ENCODE measurements around the gene FMN1. TPM values are rescaled to one million over a fixed set of nuclear protein-coding genes. Genes with fewer than 3 reads are reported as not detected.
A peak's percentile ranks its signal among the peaks of the same experiment; 100 is the strongest.

The FMN1 gene
- polyA plus RNA-seq, 4 donors: 0.54 to 2.1 (median 0.86) TPM

DNA sequence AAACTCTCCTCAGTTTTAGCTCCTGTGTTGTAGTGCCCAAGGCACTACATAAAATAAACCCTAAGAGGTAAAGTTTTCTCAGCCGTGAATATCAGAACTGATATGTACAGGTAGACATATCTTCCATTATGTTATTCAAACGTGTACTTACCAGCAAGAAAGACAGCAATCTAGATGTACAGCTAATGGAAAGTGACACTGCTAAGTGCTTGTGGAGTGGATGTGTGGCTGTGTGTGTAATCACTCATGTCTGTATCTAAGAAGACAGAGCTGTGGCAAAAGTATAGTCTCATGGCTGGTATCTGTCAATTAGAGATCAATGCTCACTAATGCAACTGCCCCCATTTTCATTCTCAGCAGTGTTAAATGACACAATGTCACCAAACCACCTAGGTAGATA lies 101.3 kb downstream of the FMN1 start:
- 73 to 82% (median 80%) methylated on average over 2 of the region's 2 CpGs for WGBS, 3 donors
- Histone ChIP-seq H3K4me3 (ENCODE audit: low read depth in 1 of 3, low read length in 3 of 3) (no peak overlapping the region), H3K9me3 (ENCODE audit: control insufficient read depth in 2 of 2, insufficient read depth in 1 of 2, low read depth in 1 of 2, low read length in 1 of 2) (no peaks in the 10 kb centered on the region), H3K27me3 (ENCODE audit: control insufficient read depth in 3 of 3, insufficient read depth in 3 of 3, low read length in 3 of 3) (no peaks in the 10 kb centered on the region), H3K4me1 (ENCODE audit: control insufficient read depth in 3 of 3, insufficient read depth in 2 of 3, low read depth in 1 of 3, low read length in 2 of 3) (no peaks in the 10 kb centered on the region), H3K27ac (ENCODE audit: low read depth in 1 of 3, low read length in 2 of 3) (no peak overlapping the region), H3K36me3 (ENCODE audit: control insufficient read depth in 3 of 3, insufficient read depth in 2 of 3, low read depth in 1 of 3, low read length in 3 of 3) (no peaks in the 10 kb centered on the region)
- DNase-seq (no peak), FAIRE-seq (no peak)

- DNase-seq: peak in 1 of 2 donors; percentile 22
- no peak overlapping the region for H3K27ac ChIP-seq (ENCODE audit: low read depth in 1 of 3, low read length in 2 of 3)
- FAIRE-seq: no peak
- 42 to 47% (median 44%) methylated on average over 15 of the region's 15 CpGs for WGBS, 3 donors
- H3K4me3 ChIP-seq (ENCODE audit: low read depth in 1 of 3, low read length in 3 of 3): no peak overlapping the region
- H3K36me3 ChIP-seq (ENCODE audit: control insufficient read depth in 3 of 3, insufficient read depth in 2 of 3, low read depth in 1 of 3, low read length in 3 of 3): no peaks in the 10 kb centered on the region
- no peaks in the 10 kb centered on the region for H3K4me1 ChIP-seq (ENCODE audit: control insufficient read depth in 3 of 3, insufficient read depth in 2 of 3, low read depth in 1 of 3, low read length in 2 of 3)
- no peaks in the 10 kb centered on the region for H3K27me3 ChIP-seq (ENCODE audit: control insufficient read depth in 3 of 3, insufficient read depth in 3 of 3, low read length in 3 of 3)
- H3K9me3 ChIP-seq (ENCODE audit: control insufficient read depth in 2 of 2, insufficient read depth in 1 of 2, low read depth in 1 of 2, low read length in 1 of 2): no peaks in the 10 kb centered on the region
Observed at GRCh38 chr15:33091983-33092693, 102.4 kb downstream of the FMN1 start.

DNA sequence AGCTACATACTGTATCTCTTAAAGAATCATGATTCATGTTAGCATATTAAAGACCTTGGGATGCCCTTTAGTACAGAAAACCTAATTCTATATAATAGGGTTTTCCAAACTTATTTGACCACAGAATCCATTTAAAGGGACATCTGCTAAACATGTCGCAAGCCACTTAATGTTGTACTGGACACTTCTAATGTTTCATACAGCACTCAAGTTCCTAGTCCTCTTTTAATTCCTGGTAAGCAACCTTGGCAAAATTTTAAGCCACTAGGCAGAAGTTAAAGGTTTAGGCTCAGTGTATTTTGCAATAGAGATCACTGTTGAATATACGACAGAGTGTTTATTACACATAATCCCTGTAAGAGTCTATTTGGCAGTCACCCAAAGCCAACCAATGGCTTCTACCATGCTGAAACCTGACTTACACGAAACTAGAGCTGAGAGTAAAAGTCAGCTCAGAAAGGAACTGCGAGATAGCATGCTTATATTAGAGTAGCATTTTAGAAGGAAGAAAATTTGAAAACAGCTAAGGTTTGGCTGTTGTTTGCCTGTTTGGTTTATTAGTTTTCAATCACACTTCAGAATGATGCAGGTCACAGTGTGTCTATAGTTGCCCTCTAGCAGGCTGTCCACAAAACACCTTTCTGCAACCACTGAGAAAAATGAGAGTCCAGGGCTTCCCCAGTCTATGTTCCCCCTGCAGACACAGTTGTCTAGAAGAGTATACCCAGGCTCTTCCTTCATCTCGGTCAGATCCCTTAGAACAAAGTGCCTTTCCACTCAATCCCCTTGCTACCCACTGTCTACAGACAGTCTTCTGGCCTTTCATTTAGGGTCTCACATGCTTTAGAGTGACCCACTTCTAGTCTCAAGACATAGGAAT lies 104.4 kb downstream of the FMN1 start:
- Histone ChIP-seq H3K27ac (ENCODE audit: low read depth in 1 of 3, low read length in 2 of 3) (no peak overlapping the region), H3K9me3 (ENCODE audit: control insufficient read depth in 2 of 2, insufficient read depth in 1 of 2, low read depth in 1 of 2, low read length in 1 of 2) (no peaks in the 10 kb centered on the region), H3K4me1 (ENCODE audit: control insufficient read depth in 3 of 3, insufficient read depth in 2 of 3, low read depth in 1 of 3, low read length in 2 of 3) (no peaks in the 10 kb centered on the region), H3K36me3 (ENCODE audit: control insufficient read depth in 3 of 3, insufficient read depth in 2 of 3, low read depth in 1 of 3, low read length in 3 of 3) (no peaks in the 10 kb centered on the region), H3K4me3 (ENCODE audit: low read depth in 1 of 3, low read length in 3 of 3) (no peak overlapping the region), H3K27me3 (ENCODE audit: control insufficient read depth in 3 of 3, insufficient read depth in 3 of 3, low read length in 3 of 3) (no peaks in the 10 kb centered on the region)
- peak; percentile 55 to 64 for DNase-seq
- FAIRE-seq: no peak
- 28 to 44% (median 39%) methylated on average over 5 of the region's 5 CpGs for WGBS, 3 donors

DNA sequence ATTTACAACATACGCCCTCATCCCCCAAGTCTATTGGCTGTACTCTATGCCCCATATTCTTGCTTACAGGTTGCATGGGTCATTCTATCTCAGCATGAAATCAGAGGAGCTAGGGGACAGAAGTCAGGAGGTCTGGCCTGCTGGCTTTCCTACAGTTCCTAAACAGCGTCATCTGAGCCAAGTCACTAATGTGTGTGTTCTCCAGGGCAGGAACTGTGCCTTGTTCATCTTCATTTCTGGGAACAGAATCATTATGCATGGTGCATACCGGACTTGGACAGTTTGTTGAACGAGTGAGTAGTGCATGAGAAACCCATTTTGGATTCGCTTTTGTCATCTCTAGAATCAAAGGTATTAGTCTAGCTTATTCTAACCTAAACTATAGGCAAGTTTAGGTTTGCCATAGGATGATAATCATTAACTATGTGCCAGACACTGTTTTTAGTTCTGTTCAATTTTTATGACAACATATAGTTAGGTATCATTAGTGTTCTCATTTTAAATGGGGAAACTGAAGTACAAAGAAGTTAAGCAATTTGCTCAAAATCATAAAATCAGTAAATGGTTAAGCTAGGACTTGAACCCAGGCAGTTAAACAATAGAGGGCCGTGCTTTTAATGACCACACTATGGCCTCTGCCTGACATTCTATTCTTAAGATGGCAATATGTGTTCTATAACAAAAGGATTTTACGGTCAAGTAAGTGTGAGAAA lies 105.2 kb downstream of the FMN1 start:
- DNase-seq (no peak), FAIRE-seq (no peak)
- Histone ChIP-seq H3K36me3 (ENCODE audit: control insufficient read depth in 3 of 3, insufficient read depth in 2 of 3, low read depth in 1 of 3, low read length in 3 of 3) (no peaks in the 10 kb centered on the region), H3K4me1 (ENCODE audit: control insufficient read depth in 3 of 3, insufficient read depth in 2 of 3, low read depth in 1 of 3, low read length in 2 of 3) (no peaks in the 10 kb centered on the region), H3K27me3 (ENCODE audit: control insufficient read depth in 3 of 3, insufficient read depth in 3 of 3, low read length in 3 of 3) (no peaks in the 10 kb centered on the region), H3K9me3 (ENCODE audit: control insufficient read depth in 2 of 2, insufficient read depth in 1 of 2, low read depth in 1 of 2, low read length in 1 of 2) (no peaks in the 10 kb centered on the region), H3K4me3 (ENCODE audit: low read depth in 1 of 3, low read length in 3 of 3) (no peak overlapping the region), H3K27ac (ENCODE audit: low read depth in 1 of 3, low read length in 2 of 3) (no peak overlapping the region)
- 72 to 79% (median 75%) methylated on average over 7 of the region's 7 CpGs for WGBS, 3 donors

- DNase-seq (peak; percentile 51 to 64), FAIRE-seq (no peak)
- Histone ChIP-seq H3K27me3 (ENCODE audit: control insufficient read depth in 3 of 3, insufficient read depth in 3 of 3, low read length in 3 of 3) (no peaks in the 10 kb centered on the region), H3K9me3 (ENCODE audit: control insufficient read depth in 2 of 2, insufficient read depth in 1 of 2, low read depth in 1 of 2, low read length in 1 of 2) (no peaks in the 10 kb centered on the region), H3K27ac (ENCODE audit: low read depth in 1 of 3, low read length in 2 of 3) (no peak overlapping the region), H3K36me3 (ENCODE audit: control insufficient read depth in 3 of 3, insufficient read depth in 2 of 3, low read depth in 1 of 3, low read length in 3 of 3) (no peaks in the 10 kb centered on the region), H3K4me1 (ENCODE audit: control insufficient read depth in 3 of 3, insufficient read depth in 2 of 3, low read depth in 1 of 3, low read length in 2 of 3) (no peaks in the 10 kb centered on the region), H3K4me3 (ENCODE audit: low read depth in 1 of 3, low read length in 3 of 3) (no peak overlapping the region)
- WGBS, 3 donors: 20 to 31% (median 24%) methylated on average over 4 of the region's 4 CpGs
Observed at GRCh38 chr15:33086500-33087121, 107.9 kb downstream of the FMN1 start.

DNA sequence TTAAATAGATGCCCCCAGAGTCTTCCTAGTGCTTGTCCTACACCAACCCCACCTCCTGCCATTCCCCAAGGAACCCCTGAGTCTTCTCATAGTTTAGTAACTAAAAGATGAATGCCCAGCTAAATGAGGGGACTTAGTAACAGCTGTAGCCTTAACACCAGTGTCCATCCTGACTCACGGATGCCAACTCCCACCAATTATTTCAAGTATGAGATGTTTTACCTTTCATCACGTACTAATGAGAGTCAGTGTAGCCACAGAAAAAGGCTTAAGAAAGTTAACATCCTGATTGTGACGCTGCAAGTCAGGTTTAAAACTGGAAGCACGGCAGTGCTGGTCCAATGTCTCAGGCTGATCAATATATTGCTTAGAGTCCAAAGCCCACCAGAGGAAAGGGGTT lies 109.9 kb downstream of the FMN1 start:
- Histone ChIP-seq H3K36me3 (ENCODE audit: control insufficient read depth in 3 of 3, insufficient read depth in 2 of 3, low read depth in 1 of 3, low read length in 3 of 3) (no peaks in the 10 kb centered on the region), H3K27me3 (ENCODE audit: control insufficient read depth in 3 of 3, insufficient read depth in 3 of 3, low read length in 3 of 3) (peaks cover 0 to 3% (median 0%) of the 10 kb centered on the region in 3 donors), H3K27ac (ENCODE audit: low read depth in 1 of 3, low read length in 2 of 3) (no peak overlapping the region), H3K9me3 (ENCODE audit: control insufficient read depth in 2 of 2, insufficient read depth in 1 of 2, low read depth in 1 of 2, low read length in 1 of 2) (no peaks in the 10 kb centered on the region), H3K4me1 (ENCODE audit: control insufficient read depth in 3 of 3, insufficient read depth in 2 of 3, low read depth in 1 of 3, low read length in 2 of 3) (no peaks in the 10 kb centered on the region), H3K4me3 (ENCODE audit: low read depth in 1 of 3, low read length in 3 of 3) (no peak overlapping the region)
- no peak for DNase-seq
- no peak for FAIRE-seq
- WGBS, 3 donors: 80 to 90% (median 85%) methylated on average over 4 of the region's 4 CpGs

GRCh38 chr15:33083232-33084081 lies 111.1 kb downstream of the FMN1 start:
- Histone ChIP-seq H3K9me3 (ENCODE audit: control insufficient read depth in 2 of 2, insufficient read depth in 1 of 2, low read depth in 1 of 2, low read length in 1 of 2) (no peaks in the 10 kb centered on the region), H3K36me3 (ENCODE audit: control insufficient read depth in 3 of 3, insufficient read depth in 2 of 3, low read depth in 1 of 3, low read length in 3 of 3) (no peaks in the 10 kb centered on the region), H3K4me1 (ENCODE audit: control insufficient read depth in 3 of 3, insufficient read depth in 2 of 3, low read depth in 1 of 3, low read length in 2 of 3) (no peaks in the 10 kb centered on the region), H3K27ac (ENCODE audit: low read depth in 1 of 3, low read length in 2 of 3) (no peak overlapping the region), H3K4me3 (ENCODE audit: low read depth in 1 of 3, low read length in 3 of 3) (no peak overlapping the region), H3K27me3 (ENCODE audit: control insufficient read depth in 3 of 3, insufficient read depth in 3 of 3, low read length in 3 of 3) (peaks cover 0 to 3% (median 2%) of the 10 kb centered on the region in 3 donors)
- DNase-seq (no peak), FAIRE-seq (no peak)
- 52 to 65% (median 63%) methylated on average over 6 of the region's 6 CpGs for WGBS, 3 donors
